GM21528 (cell line): ENCODE data around the gene KMT2A.
A peak's percentile ranks its signal among the peaks of the same experiment; 100 is the strongest.
"Not testable (repeated sequence)": the region's sequence is repeated elsewhere in the genome, so short reads cannot be mapped to it uniquely, and the experiment has no call there.

ENCODE experiments used
- ATAC-seq: cut with Tn5 transposase; IDR thresholded peaks from one replicate; pipeline ENCODE4 v1.9.1; 2021; ENCODE audit warnings: mild to moderate bottlenecking, moderate library complexity; ENCODE audit not compliant: unreplicated experiment, low FRiP score

Gene KMT2A

DNA sequence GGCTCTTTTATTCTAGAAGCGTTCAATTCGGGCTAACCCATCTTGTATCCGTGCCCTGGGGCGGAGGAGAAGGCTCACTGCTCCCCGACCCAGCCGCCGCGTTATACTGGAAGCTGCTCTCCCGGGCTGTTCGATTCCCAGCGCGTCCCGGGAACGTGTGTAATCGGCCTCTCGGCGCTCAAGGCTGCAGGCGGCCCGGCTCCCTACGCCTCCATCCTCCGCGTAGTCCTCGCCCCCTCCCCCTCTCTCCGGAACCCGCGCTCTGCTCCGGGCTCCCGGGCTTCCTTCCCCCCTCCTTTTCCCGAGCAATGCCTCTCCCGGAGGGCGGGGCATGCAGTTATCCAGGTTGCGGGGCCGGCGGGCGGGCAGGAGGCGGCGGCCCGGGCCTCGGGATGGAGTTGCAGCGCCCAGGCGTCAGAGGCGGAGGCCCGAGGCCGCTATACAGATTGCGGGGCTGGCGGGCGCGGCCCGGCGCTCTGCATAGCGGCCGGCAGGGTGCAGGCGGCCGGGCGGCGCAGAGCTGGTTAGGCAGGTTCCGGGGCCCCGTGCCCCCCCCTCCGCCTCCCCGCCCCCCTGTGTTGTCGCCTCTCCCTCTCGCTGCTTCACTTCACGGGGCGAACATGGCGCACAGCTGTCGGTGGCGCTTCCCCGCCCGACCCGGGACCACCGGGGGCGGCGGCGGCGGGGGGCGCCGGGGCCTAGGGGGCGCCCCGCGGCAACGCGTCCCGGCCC lies at the start of gene KMT2A:
TSS of gene KMT2A (plus strand) at position 600 of the 732 bp plus-strand sequence. CDS start at position 621, 21 bp downstream.
- peak; percentile 52 for ATAC-seq

DNA sequence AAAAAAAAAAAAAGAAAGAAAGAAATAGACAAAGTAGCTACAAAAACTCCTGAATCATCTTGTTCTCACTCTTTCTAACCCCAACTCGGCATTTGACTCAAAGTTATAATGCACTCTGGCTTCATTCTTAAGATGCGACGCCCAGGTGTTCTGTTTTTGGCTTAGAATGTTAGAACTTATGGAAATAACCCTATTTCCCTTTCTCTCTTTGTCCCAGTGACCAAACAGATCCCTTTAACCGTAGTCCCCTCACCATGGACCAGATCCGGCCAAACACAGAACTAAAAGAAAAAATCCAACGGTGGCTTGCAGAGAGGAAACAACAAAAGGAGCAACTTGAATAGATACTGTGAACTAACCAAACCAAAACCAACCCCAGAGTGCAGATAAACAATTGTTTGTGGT lies 40.2 kb upstream of the KMT2A start:
- ATAC-seq: no peak

DNA sequence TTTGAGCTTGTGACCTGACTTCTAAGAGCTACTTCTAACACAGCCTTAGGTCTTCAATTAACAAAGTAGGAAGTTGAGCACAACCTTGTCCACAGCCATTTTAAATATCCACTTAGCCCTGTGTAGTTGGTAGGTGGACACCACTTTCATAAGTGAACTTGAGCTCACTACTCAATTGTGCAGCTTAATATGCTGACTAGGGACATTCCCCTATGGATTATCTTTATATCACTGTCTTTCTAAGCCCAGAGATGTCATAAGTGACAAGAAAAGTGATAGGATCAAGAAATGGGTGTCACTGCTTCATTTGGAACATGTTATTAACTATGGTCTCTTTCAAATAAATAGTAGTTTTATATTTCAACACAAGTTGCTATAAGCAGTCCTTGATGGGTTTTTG lies 38.8 kb upstream of the KMT2A start:
- no peak for ATAC-seq

DNA sequence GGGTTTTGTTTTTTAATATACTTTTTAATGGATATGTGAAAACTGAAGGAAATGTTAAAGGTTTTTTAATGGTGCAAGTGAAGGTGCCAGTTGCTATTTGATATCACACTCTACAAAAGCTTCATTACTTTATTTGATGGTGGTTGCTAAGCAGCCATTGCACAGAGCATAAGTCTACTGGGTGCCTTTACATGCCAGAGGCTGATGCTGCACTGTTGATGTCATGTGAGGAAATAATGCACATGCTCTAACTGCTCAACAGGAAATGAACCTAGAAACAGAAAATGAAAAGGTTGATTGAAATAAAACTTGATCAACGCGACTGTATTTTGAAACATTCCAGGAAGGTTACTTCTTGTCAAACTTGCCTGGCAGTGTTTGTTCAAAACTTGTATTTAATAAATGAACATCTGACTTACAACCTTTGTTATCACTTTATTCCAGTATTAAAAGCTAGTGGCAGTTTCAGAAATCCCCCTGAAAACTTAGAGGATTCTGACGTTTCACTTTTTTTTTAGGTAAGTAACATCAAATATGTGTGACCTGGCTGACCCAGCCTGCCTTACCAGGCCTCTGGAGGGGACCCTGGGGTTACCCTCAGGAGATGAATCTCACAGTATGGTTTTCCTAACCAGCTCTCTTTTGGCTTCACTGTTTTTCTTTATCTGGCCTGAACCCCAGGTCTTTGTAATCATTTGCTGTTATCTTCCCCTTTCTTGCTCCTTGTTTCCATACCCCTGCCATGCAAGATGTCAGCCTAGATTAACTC lies 37.3 kb upstream of the KMT2A start:
- no peak for ATAC-seq

DNA sequence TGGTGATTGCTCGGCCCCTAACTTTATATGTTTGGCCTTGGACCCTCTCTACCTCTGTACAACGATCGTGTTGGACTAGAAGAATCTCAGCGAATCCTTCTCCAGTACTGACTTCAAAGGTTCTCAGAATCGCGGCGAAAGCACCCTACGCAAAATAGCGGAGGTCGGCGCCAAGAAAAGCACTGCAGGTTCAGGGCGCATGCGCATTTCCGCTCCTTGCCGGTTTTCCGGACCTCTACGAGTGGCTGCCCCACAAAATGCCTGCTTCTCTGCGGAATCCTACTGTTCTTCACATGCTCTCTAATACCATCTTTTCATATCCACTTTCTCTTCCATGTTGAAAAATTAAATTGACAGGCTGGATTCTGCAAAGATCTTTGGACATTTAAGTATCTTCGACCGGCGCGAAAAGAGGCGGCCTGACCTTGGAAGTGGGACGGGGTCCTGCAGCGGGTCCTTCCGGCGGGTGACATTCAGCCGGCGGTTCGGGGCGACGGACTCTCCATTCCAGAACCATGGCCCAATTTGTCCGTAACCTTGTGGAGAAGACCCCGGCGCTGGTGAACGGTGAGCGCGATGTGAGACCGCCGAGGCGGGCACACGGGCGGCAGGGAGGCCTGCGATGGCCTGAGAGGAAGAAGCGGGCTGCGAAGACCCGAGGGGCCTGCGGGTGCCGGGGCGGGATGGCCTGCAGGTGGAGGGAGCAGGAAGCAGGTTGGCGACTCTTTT lies 35.0 kb upstream of the KMT2A start, which contains the start of gene ATP5MG:
TSS of gene ATP5MG (plus strand) at position 456 of the 729 bp plus-strand sequence. CDS start at position 516, 60 bp downstream.
- ATAC-seq: peak; percentile 57

DNA sequence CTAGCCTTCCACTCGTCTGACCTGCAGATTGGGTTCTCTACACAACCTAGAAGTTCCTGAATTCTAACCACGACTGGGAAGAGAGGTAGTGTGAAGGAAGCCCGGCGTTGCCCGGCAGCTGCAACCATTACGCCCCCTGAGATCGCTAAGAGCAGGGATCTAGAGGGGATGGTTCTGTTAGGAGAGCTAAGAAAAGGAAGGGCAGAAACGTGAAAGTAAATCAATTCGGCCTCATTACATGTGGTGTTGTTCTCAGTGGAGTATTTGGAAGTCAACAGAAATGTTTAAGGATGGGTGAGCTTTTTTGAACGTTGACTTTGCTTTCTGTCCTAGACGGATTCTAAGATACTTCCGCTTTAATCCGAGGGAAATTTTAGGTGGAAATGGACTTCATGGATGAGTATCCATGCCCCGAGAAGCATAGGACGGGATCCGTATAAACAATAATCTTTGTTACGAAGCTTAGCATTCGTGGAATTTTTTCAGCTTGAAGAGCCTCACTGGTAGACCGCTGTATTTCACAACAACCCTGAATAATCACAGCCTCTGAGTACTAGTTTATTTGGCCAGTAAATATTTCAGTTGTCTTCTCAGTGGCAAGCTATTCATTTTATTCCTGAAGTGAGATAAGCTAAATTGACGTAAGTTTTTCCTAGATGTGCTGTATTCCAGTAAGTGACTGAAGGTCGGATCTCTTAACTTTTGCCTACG lies 34.3 kb upstream of the KMT2A start:
- no peak for ATAC-seq

DNA sequence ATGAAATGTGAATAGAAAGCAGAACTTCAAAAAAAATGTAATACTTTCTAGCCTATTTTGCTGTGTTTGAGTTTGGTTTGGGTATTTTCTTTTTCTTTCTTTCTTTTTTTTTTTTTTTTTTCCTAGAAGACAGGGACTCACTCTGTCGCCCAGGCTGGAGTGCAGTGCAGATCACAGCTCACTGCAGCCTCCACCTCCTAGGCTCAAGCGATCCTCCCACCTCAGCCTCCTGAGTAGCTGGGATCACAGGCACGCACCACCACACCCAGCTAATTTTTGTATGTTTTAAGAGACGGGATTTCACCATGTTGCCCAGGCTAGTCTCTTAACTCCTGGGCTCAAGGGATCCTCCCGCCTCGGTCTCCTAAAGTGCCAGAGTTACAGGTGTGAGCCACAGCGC lies 33.7 kb upstream of the KMT2A start:
- ATAC-seq: not testable (repeated sequence)

DNA sequence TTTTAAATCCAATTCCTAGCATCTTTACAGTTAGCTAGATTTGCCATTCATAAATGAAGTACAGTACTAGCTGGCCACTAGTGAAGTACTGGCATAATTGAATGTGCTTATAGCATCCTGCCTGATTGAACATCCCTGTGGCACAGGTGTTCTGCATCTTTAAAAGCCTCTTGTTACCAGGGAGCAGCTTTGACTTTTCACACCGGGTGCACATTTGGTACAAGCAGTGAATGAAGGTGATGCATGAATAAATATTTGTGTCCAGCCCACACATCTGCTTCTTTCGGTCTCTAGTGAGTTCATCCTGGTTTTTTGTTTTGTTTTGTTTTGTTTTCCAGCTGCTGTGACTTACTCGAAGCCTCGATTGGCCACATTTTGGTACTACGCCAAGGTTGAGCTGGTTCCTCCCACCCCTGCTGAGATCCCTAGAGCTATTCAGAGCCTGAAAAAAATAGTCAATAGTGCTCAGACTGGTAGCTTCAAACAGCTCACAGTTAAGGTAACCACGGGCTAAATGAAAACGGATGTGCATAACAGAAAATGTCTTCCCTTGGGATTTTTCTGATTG lies 29.6 kb upstream of the KMT2A start:
- ATAC-seq: no peak

DNA sequence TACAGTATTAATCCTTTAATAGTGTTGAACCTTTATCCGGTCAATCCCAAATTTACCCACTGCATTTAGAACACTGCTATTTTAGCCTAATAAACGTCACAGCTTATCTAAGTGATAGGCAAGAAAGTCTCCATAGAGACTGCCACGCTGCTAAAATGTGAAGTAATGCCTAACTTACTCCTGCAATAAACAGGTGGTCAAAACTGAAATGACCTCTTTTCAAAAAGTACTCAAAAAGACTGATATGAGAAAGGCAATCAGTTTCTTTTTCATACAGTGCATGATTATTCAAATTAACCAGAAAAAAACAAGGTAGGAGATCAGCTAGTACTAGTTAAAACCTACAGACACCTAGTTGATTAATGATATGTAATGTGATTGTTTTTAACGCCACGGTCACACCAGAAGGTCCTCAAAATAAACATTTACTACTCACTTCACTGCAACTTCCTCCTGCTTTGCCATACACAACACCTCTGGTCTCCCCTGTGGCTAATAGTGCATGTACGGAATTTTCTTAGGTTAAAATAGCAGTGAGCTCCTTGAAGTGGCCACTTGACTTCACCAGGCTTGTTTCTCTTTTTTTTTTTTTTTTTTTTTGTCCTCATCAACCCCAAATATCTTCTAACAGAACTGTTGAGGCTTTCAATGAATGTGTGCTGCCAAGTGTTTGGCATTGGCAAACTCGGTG lies 26.1 kb upstream of the KMT2A start:
- ATAC-seq: no peak

DNA sequence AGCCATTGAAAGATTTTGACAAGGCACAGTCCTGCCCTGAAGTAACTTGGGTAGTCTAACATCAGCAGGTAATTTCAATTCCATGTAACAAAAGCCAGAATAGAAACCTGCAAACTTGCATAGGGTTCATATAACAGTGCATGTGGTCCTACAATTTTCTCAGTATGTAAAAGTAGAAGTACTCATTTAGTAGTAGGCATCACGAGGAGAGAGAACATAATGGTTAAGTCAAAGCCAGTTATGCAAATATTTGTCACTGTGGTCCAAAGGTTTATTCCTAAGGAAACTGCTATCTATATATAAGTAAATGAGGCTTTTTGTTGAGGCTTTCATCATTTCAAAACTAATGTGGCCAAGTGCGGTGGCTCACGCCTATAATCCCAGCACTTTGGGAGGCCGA lies 24.8 kb upstream of the KMT2A start:
- no peak for ATAC-seq

DNA sequence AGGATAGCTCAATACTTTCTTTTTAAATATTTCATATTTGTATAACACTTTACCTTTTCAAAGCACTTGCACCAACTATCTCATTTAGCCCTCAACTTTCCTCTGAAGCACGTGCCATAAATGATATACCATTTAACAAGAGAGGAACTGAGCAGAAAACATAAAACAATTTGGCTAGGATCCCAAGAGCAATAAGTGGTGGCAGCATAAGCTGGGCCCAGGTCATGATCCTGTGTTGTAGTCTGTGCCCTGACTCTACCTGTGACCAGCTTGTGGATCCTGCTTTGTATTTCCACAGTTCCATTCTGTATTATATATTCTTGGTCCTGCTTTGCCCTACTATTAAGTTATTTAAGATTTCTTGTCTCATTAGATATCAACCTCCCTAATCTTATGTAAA lies 23.4 kb upstream of the KMT2A start:
- ATAC-seq: no peak

DNA sequence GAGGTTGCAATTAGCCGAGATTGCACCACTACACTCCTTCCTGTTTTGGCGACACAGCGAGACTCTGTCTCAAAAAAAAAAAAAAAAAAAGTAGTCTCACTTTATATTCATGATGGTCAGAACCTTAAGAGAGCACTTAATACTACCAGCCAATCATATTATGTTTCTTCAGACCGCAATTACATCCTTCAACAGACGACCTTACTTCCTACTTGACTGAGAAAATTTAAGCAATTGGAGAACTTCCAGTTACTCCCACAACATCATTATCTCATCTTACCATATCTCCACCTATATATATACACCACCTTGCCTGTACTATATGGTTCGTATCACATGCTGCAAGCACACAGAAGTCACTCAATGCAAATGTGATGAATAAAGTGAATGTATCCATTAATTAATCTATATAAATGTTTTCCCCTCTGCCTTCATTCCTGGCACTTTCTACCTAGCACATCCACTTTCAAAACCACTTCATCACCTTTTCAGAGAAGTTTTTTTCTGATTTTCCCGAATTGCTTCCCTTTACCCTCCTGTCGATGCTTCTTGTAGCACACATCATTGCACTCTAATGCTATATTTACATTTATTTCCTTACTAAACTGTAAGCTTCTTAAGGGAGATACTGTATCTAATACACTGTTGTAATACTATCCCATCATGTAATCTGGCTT lies 21.1 kb upstream of the KMT2A start:
- ATAC-seq: no peak

DNA sequence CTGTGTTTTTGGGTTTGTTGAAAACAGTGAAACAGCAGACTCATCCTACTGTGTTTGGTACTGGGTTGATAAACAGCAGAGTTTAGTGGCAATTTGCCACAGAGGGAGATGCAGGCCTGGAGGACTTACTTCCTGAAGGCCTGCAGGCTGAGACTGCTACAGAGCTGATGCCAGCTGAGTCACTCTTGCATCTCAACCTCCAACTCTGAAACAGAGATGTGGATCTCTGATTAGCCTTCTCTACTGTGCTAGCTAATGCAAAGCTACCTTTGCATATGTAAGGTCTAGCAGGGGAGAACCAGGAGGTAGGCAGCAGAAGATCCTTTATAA lies 20.6 kb upstream of the KMT2A start:
- ATAC-seq: no peak

DNA sequence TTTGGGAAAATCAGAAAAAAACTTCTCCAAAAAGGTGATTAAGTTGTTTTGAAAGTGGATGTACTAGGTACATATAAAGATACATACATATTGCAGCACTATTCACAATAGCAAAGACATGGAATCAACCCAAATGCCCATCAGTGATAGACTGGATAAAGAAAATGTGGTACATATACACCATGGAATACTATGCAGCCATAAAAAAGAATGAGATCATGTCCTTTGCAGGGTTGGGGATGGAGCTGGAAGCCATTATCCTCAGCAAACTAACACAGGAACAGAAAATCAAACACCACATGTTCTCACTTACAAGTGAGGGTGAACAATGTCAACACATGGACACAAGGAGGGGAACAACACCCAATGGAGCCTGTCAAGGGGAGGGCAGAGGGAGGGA lies 19.4 kb upstream of the KMT2A start:
- not testable (repeated sequence) for ATAC-seq

DNA sequence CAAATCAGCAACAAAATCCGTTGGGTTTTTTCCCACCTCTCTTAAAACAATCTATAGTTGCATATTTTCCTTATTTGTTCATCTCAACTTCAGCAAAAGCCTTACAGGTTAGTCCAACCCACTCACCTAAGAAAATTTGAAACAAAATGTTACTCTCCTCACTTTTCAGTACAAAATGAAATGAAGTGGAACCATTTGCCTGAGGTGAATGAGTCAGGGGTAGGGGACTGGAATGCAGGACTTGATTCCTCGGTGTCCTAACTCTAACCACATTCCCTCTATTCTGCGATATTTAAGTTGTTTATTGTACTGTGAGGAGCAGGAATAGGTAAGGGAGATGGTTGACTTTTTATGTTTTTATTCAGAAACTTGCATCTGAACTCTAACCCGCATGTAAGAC lies 18.5 kb upstream of the KMT2A start:
- no peak for ATAC-seq

DNA sequence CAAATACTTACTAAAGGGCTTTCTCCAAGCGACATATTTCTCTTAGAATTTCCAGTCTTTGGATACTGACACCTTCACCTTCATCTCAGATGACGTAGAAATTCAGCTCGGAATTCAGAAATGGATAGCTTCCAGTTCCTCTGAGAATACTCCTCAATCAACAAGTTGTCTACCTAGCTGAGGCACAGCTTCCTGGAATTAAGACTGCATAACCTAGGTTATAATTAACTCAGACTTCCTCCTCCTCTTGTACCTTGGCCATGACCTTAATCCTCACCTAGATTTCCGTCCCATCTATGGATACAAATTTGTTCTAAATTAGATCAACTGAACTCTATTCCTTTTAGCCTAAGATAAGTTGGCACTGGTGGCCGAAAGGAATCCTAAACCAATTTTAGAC lies 17.5 kb upstream of the KMT2A start:
- ATAC-seq: no peak

DNA sequence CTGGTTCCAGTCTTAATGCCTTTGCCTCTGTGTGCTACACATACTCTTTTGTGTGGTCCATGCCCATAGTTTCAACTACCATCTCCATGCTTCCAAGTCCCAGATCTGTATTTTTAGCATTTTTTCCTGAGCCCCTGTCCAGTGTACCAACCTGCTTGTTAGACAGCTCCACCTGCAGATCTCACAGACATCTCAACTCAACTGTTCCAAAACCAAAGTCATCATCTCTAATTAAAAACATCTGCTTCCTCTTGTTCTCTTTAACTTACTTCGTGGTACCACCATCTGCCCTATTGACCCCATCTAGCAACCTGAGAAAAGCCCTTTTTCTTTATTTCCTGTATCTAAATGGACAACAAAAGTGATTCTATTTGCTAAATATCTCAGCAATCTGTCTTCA lies 8.6 kb upstream of the KMT2A start:
- ATAC-seq: no peak

DNA sequence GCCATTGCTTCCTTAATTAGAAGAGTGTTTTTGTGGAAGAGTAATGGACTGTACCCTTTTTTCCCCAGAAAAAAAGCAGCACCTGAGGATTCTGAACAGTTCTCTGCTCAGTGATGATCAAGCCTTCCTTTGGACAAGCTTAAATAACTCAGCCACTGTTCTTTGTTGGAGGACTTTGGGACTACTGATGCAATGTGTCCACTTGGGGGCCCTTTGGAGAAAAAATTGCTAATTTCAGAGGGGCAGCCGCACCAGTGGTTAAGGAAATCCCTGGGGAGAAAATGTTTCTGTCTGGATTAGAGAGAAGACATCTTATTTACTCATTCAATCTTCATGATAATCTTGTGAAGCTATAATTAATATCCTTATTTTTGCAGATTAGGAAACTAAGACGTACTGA lies 5.3 kb upstream of the KMT2A start:
- no peak for ATAC-seq

DNA sequence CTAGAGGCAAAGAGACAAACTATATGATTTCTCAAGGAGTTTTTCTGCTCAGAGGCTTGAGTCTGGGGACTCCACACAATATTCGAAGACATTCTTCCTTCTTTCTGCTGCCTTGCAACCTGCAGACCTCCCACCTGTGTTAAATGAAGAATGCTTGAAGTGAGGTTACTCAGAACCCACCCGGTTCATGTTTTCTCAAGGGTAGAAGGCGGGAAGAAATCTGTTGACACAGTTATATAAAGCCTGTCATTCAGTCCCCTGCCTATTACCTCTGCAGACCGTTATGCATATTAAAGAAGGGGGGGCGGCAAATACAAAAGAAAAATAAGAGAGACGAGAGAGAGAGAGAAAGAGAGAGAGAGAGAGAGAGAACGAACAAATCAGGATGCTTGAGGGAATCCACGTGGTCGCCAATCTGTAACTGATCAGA lies 2.2 kb upstream of the KMT2A start:
- no peak for ATAC-seq
